Measurements from ENCODE around the gene NTM.

NTM gene

DNA sequence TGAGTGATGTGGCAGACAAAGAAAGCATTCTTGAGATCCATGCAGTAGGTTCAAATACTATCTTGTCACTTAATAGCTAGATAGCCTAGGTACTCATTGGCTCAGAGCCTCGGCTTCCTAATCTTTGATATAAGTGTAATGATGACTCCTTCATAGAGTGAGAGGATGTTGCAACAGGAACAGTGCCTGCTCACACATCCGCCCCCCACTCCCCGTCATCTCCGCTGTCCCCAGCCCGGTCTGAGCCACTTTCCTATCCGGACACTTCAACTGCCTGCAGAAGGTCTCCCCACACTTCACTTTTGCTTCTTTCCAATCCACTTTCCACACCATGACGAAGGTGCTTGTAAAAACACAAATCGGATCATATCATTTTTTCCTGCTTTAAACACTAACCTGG, 128.8 kb downstream of the NTM start:
- DNase-seq (ENCODE audit: low read depth), result no peak

DNA sequence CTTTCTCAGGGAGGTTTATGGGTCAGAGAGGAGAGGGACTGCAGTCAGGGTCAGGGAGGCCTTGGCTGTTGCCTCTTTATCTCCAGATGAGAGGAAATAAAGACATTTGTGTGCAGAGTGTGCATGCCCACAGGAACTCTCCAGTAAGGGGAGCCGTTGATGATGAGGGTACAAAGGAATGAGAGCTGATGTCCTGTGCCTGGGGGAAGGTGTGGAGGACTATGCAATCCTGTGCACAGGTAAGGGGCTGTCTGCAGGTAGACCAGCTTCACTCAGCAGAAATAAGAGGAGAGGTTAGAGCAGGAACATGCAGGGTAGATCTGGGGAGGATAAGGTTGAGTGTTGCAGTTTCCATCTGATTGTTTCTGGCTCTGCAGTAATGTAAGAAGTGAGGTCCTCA, 132.6 kb downstream of the NTM start:
- DNase-seq (ENCODE audit: low read depth), result no peak

DNA sequence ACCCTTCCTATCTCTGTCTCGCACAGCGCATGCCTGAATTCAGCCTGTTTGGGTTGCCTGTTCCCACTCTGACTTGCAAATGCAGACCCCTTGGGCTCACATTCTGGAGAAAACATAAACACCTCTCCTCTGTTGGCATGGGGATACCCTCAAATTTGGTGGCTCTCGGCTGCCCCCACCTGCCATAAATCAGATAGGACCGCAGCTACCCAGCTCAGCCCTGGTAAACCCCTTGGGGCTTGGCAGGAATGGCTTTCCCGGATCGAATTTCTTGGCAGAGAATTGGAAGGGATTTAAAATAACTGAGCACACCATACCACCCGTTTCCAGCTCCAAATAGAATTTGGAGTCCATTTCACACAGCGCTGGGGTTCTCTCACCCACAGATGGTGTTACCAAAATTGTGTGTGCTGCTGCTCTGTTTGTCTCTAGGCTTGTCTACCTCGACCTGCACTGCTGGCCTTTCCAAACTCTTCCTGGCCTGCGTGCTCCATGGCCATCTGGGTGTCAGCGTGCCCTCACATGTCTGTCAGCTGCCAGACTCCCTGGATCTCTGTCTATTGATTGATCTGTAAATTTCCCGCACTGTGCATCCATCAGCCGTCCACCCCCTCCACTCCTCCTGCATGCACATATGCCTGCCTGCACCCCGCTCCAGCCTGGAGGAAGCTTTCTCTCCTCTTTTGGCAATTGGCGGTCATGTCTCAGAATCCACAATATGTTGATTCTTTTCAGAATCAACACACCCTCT, 134.0 kb downstream of the NTM start:
- no peak for DNase-seq (ENCODE audit: low read depth)

DNA sequence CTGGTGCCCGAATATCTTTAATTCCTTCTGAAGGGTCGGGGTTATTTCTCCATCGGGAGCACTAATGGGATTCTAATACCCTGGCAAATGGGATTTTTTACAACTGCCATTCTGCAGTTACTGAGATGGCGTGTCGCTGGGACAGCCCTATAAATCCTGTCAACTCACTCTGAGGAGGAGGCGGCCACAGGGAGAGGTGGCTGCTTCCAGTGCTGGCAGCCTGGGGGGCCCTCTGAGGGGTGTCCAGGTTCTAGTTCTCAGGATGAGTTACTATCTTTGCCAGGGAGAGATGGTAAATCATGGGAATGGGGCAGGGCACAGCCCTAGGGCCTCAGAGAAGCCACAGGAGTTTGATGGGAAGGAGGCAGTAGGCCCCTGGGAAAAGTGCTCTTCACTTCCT, 135.9 kb downstream of the NTM start:
- DNase-seq (ENCODE audit: low read depth), result no peak

DNA sequence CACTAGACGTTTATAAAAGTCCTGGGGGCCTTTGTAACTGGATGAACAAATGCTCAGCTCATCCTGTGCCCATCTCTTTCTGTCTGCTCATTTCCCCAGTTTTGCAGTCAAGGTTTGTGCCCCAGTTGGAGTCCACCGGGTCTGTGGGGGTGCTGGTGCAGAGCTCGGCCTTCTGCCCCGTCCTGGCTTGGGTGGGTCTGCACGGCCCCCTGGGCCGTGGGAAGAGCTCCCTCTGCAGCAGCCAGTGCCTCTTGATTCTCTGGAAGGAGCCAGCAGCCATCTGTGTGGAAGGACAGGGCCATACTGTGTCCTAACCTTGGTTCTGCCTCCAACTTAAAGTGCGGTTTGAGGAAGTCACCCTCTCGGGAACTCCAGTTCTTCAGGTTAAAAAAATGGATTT, 140.2 kb downstream of the NTM start:
- no peak for DNase-seq (ENCODE audit: low read depth)

DNA sequence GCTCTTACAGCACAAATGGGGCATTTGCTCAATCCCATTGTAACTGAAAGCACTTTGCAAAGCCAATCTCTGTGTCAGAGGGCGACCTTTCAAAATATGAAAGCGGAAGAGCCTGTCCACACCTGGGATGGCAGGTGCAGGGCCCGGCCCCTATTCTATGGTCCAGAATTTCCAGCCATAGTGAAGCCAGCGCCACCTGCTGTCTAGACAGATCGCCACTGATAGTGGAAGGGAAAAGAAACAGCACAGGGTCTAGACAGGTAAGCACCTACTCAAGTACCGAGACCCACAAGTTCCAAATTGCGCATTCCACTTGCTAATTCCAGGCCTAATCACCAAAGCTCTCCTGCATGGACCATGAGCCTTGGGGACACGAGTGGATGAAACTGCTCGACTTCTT, 141.4 kb downstream of the NTM start:
- DNase-seq (ENCODE audit: low read depth), result no peak

DNA sequence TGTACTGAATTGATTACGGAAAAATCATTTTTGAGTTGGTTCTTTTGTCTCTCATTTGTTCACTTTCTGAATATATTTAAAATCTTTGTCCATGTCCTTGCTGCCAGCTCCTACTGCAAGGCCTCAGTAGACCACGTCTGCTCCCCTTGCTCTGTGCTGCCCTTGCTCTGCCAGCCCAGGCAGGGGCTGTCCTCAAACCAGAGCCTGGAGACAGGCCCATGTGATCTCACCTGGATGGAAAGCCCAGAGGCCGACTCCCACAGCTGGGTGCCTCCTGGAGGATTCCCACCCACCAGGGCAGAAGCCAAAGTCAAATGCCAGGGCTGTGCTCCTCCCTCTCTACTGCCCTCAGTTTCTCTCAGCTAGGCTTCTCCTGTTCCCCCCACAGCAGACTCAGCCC, 141.8 kb downstream of the NTM start:
- no peak for DNase-seq (ENCODE audit: low read depth)

DNA sequence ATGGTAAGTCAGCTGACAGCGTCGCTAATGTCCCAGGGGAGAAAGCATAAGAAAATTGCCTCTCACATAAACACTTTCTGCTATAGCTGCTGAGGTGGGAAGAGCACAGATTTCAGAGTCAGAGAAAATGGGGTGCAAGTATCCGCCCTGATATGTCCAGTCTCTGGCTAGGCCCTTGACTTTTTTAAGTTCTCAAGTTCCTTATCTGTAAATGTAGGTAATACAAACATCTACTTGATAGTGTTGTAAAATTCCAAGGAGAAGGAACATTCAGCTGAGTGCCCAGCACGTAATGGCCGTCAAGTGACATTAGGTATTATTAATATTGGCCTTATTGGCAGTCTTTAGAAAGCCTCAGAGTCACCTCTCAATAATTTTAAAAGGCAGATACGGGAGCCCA, 143.6 kb downstream of the NTM start:
- no peak for DNase-seq (ENCODE audit: low read depth)

DNA sequence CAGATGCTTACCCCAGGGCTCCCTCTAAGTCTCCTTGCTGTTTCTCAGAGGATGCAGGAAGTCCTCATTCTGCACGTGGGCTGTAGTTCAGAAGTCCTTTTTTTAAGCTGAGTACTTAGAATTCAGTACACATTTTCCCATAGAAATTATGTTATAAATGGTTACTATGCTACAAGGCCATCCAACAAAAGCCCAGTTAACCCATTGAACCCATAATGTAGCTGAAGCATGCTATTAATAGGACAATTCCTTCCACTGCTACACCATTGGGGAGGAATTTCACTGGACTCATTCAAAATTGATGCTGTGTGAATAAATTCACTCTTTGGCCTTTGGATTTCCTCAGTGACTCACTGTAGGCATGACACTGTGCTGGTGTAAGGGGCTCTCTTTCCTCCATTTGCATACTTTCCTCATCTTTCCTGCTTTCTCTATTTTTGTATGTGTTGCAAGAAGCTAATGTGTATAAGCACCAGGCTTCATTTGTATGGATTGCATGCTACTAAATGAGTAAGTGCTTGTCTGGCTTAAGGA, 148.0 kb downstream of the NTM start:
- DNase-seq (ENCODE audit: low read depth), result no peak

DNA sequence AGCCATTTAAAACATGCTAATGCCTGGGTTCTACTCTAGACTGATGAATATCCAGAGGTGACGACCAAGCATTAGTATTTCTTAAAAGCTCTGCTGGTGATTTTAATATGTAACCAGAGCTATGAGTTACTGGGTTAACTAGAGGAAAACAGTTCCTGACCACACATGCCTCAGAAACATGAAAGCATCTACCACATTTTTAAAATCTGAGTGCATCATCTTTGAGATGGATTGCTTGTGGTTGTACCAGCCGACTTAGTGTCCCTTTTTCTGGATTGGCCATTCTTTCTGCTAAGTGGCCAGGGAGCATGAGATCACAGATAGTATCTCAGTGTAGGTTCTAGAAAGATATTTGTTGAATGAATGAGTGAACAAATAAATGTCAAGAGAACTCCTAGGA, 152.4 kb downstream of the NTM start:
- no peak for DNase-seq (ENCODE audit: low read depth)

DNA sequence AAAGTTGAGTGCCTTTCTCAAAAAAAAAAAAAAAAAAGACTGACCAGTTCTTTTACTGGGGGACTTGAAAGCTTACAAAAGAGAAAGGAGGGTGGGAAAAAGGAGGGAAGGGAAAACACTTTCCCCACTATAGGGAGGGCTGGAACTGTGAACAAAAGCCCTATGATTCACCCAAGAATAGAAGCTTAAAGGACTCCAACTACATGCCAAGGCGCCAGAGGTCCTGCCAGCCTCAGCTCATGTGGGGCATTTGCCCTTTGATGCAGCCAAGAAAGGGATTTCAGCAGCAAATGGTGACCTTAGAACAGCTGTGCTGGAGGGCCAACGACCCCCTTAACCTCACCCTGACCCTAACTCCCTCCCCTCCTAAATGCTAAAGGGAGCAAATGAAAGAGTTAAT, 160.0 kb downstream of the NTM start:
- no peak for DNase-seq (ENCODE audit: low read depth)

DNA sequence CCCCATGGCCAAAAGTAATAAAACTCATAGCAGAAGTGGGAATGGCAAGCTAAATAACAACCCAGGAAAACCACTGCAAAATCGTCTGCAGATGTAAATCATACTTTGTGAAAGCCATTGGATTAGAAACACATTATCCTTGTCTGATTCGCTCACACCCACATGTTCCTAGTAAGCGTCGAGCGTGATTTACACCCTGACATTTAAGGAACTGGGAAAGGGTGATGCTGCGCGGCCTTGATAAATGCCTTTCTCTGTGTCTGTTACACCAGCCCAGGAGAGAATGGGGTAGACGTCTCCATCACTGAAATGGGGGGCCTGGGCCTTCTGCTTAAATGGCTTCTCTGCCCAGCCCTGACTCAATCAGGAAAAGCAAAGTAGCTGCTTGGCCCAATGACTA, 162.7 kb downstream of the NTM start:
- no peak for DNase-seq (ENCODE audit: low read depth)

DNA sequence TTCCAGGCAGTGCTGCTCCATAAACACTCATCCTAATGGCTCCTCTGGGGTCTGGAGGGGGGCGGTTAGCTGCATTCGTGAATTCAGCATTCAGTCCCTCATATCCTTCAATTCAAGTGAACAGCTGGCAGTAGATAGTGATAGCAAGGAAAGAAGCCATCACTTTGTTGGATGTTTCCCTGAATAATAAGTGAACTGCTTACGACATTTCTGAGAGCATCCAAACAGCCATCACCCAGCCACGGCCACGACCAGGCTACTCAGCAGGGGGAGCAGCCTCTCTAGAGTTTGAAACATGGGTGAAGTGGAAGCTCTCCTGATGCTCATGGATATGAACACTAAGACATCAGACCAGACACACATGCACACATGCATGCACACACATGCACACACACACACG, 163.6 kb downstream of the NTM start:
- no peak for DNase-seq (ENCODE audit: low read depth)

DNA sequence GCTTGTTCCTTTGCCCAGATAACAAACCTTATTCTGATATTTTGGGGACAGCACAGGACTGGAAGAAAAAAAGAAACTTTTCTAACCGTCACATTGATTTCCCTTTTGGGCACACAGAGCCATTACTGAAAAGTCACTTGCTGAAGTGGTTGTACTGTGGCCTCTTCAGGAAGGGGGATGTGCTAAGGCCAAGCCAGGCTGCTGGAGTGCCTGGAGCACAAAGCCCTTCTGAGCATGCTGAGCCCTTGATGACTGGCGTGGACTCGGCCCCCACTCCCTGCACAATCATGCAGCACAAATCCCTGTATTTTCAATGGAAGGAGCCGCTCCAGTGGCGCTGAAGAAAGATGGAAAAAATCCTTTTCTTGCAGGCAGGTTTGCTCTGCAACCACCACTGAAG, 164.2 kb downstream of the NTM start:
- DNase-seq (ENCODE audit: low read depth), result no peak

DNA sequence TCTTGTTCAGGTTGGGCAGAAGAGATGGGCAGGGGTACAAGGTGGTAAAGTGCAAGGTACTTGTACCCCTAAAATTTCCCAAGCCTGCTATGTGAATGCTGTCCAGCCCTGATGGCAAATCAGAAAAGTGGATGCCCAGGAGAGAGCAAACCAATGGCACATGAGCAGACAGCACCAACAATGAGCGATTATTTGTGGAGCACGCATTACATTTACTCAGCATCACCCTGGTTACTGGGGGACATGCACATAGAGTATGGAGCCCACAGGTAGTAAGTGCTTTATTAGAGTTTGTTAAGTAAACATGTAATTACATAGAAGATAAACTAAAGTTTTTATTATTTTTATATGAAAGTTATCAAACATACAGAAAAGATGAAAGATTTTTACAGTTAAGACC, 165.7 kb downstream of the NTM start:
- DNase-seq (ENCODE audit: low read depth), result no peak

DNA sequence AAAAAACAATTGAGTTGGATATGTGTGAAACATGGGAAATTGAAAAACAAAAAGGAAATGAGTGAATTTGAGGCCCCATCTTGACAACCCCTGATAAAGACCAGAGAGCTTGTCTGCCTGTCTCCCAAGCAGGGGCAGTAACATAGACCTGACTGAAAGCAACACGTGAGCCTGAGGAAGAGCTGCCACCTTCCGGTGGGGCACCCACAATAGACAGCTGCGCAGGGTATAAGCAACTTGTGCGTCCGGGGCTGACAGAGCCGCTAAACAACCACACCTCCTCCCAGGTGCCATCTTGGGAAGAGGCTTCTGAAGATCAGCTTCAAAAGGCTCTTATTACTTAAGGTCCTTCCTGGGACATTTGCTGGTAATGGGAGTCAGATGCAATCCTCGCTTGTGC, 166.8 kb downstream of the NTM start:
- no peak for DNase-seq (ENCODE audit: low read depth)

DNA sequence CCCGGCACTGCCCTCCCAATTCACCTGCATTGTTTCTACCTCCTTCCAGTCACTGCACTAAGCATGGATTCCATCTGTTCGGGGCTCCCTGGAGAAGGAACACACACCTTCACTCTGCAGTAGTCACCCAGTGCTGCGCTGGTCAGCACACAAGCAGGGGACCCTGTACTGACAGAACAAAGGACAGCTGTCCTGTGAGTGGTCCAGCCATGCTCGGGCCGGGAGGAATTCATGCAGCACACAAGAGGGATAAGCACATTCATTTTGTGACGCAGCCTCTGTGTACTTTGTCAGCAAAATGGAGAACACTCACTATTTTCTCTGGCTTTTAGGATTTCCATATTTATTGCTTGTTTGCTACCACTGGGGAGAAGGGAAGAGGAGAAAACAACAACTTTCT, 167.3 kb downstream of the NTM start:
- DNase-seq (ENCODE audit: low read depth), result no peak

DNA sequence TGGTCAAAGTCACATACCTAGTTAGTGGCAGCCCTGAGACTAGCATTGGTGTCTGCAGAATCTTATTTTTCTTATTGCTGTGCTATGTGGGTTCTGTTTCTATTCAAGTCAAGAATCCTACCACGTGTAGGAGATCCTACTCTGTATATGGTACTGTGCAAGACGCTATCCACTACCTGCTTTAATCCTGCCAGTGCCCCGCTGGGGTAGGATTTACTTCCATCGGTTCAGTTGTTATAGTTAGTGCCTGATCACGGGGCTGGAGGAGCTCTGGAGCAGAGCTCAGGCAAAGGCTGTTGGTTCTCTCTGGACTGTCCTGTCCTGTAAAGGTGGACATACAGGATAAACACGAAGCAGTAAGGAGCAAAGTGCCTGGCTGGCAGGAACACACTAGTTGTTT, 167.9 kb downstream of the NTM start:
- DNase-seq (ENCODE audit: low read depth), result no peak

DNA sequence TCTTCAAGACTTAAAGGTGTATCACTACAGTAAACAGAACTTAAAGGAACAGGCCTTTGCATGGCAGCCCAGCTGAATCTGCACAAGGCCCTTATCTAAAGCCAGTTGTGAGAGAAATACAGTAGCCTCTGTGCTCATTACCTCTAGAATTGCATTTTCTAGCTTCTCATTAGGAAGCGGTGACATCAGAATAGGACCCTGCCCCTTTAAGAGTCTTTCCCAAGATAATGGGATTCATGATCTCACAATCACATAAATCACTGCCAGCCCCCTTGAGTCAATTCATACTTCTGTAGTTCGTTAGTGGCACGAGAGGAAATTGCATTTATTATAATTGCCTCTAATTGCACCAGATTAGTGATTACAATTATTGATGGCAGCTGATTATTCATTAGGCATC, 170.3 kb downstream of the NTM start:
- no peak for DNase-seq (ENCODE audit: low read depth)

DNA sequence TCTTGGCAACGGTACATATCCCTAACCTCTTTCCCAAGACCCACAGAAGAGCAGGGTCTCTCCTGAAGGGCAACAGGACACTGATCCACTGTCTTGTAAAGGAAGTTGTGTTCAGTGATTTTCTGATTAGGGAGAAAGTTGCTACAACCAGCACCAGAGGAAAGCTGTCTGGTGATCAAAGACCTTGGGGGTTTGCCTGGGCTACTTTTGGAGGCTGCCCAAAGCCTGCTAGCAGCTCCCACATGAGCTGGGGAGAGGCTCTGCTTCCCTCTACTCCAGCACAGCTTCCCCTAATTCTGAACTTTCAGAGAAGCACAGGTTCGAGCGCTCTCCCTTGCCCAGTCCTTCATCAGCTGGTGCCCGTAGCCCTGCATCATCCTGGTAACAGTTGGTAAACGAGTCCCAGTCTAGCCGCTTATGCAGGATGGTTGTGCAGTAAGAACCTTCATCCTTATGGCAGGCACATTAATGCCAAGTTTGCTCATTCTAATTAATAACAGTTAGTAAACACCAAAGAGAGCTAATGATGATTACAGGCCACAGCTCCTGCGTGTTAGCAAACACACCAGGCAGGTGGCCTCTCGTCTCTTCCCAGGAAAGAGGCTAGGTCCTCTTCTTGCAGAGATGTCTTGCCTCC, 173.1 kb downstream of the NTM start:
- no peak for DNase-seq (ENCODE audit: low read depth)

DNA sequence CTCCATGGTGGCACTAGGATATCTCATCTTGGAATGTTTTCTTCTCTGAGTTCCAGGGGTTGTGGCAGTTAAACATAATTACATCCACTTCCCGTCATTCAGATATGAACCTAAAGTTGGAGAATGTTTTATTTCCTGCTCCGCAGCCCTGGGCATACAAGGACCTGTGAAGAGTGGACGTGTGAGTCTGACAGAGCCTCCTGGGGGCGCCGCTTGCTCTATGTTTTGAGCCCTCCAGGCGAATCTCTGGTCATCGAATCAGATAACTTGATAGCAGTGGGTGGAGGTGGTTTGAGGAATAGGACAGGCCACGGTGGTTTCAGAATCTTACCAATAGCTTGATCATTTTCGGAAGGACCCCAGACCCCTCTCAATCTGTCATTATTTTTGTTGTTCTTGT, 174.2 kb downstream of the NTM start:
- DNase-seq (ENCODE audit: low read depth), result no peak

DNA sequence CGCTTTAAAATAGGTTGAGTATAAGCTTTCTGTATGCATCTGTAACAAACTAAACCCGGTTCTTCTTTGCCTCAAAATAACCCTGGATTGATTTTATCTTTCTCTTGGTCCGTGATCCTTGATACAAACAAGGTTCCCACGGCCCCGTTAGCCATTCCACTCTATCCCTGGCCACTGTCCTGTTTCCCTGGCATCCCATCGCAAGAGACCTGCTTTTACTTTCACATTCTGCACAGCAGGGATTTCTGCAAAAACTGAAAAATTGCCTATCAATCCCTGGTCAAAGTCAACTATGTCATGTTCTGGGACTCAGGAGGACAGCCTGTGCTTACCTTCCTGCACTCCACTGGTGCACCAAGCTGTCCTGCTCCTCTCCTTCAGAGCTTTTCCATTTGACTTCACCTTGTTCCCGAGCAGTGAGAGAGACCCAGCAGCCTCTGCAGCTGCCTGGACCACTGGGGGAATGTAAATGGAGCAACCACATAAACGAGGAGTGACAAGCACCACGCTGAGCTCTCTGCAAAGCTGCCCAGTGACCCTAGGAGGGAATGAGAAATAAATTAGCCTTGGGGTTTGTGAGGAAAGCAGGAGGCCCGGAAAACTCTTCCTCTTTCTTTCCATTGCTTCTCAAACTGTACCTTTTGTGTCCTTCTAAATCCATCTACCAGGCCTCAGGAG, 175.9 kb downstream of the NTM start:
- DNase-seq (ENCODE audit: low read depth), result no peak

DNA sequence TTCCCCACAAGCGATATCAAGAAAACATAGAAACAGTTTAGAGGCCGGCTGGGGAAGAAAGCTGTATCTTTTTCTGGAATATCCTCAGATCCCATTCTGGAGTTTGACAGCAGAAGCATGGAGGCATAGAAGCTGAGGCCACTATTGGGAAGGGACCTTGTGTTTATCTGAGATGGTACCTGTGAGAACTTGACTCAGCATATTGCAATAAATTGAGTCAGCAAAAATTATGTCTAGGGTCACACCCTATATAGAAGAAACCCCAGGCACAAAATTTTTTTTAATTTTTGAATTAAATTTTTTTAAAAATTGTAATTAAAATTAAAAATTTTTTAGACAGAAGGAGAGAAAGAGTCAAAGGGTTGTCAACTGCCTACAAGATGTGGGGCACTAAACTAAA, 178.7 kb downstream of the NTM start:
- no peak for DNase-seq (ENCODE audit: low read depth)
